Measurements from ENCODE around the gene BDH1. TPM values are rescaled to one million over a fixed set of nuclear protein-coding genes. Genes with fewer than 3 reads are reported as not detected.
A peak's percentile ranks its signal among the peaks of the same experiment; 100 is the strongest.

The BDH1 gene
- total and polyA plus RNA-seq, 2 experiments from 2014 or later: 61.8 to 62.9 TPM

DNA sequence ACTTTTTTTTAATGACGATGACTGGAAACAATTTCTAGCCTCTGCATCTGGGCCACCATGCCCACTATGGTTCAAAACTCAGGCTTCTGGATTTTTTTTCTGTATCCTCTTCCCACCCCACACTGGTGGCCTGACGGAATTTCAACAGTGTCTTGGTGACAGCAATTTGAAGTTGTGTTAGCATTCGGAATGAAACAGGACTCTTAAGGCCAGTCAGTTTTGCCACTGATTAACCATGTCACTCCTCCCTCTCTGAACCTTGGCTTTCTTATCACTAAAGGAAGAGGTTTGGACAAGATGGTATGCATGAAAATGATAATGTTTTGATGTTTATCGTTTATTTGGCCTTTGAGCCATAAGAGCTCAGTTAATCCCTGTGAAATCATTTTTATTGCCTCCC, 41.6 kb upstream of the BDH1 start:
- Histone ChIP-seq H3K4me3 (no peak overlapping the region), H3K27me3 (no peaks in the 10 kb centered on the region), H3K4me1 (ENCODE audit: insufficient read depth) (peaks cover 36% of the 10 kb centered on the region), H4K20me1 (ENCODE audit: insufficient read depth, poor library complexity, severe bottlenecking) (no peaks in the 10 kb centered on the region), H3K9me2 (replicated peaks; ENCODE audit: insufficient read depth) (no peaks in the 10 kb centered on the region), H3K4me2 (peak overlapping the region; percentile 43), H3K27ac (peak overlapping the region; percentile 31), H3K36me3 (replicated peaks; ENCODE audit: insufficient read depth, low read depth) (no peaks in the 10 kb centered on the region), H2AFZ (no peak overlapping the region), H3K9me3 (ENCODE audit: low read depth) (no peaks in the 10 kb centered on the region), H3K79me2 (no peaks in the 10 kb centered on the region)
- DNase-seq (ENCODE audit: low spot score): peak; percentile 50
- WGBS (ENCODE audit: low lambda C conversion rate, missing lambda C conversion rate): 33% methylated on average over 4 of the region's 4 CpGs
- TF ChIP-seq EZH2 (IDR thresholded peaks at IDR 0.05; ENCODE audit: borderline replicate concordance) (no peak), EZH2phosphoT487 (IDR thresholded peaks at IDR 0.05; ENCODE audit: low read depth, severe bottlenecking, unreplicated experiment) (no peak), CTCF (IDR thresholded peaks at IDR 0.05; ENCODE audit: poor library complexity) (no peak)

GRCh38 chr3:197595470-197596185, 39.9 kb upstream of the BDH1 start:
- Histone ChIP-seq H2AFZ (no peak overlapping the region), H3K4me1 (ENCODE audit: insufficient read depth) (peaks cover 44% of the 10 kb centered on the region), H3K79me2 (no peaks in the 10 kb centered on the region), H3K27me3 (no peaks in the 10 kb centered on the region), H3K4me2 (no peak overlapping the region), H3K36me3 (replicated peaks; ENCODE audit: insufficient read depth, low read depth) (no peaks in the 10 kb centered on the region), H3K9me3 (ENCODE audit: low read depth) (no peaks in the 10 kb centered on the region), H3K27ac (no peak overlapping the region), H3K4me3 (no peak overlapping the region), H3K9me2 (replicated peaks; ENCODE audit: insufficient read depth) (no peaks in the 10 kb centered on the region), H4K20me1 (ENCODE audit: insufficient read depth, poor library complexity, severe bottlenecking) (no peaks in the 10 kb centered on the region)
- no peak for TF ChIP-seq EZH2 (IDR thresholded peaks at IDR 0.05; ENCODE audit: borderline replicate concordance)
- TF ChIP-seq EZH2phosphoT487 (IDR thresholded peaks at IDR 0.05; ENCODE audit: low read depth, severe bottlenecking, unreplicated experiment): no peak
- TF ChIP-seq CTCF (IDR thresholded peaks at IDR 0.05; ENCODE audit: poor library complexity): no peak
- 86% methylated on average over 12 of the region's 12 CpGs for WGBS (ENCODE audit: low lambda C conversion rate, missing lambda C conversion rate)
- DNase-seq (ENCODE audit: low spot score): no peak

GRCh38 chr3:197593046-197593380, 37.2 kb upstream of the BDH1 start:
- H3K36me3 ChIP-seq (replicated peaks; ENCODE audit: insufficient read depth, low read depth): no peaks in the 10 kb centered on the region
- WGBS (ENCODE audit: low lambda C conversion rate, missing lambda C conversion rate): 93% methylated on average over 9 of the region's 9 CpGs

More at GRCh38 chr3:197593046-197593380, 37.2 kb upstream of the BDH1 start:
- no peak for DNase-seq (ENCODE audit: low spot score)
- H3K4me1 ChIP-seq (ENCODE audit: insufficient read depth): peaks cover 33% of the 10 kb centered on the region
- no peaks in the 10 kb centered on the region for H3K9me2 ChIP-seq (replicated peaks; ENCODE audit: insufficient read depth)
- no peaks in the 10 kb centered on the region for H3K27me3 ChIP-seq
- H3K4me2 ChIP-seq: no peak overlapping the region
- no peaks in the 10 kb centered on the region for H3K79me2 ChIP-seq
- H3K4me3 ChIP-seq: no peak overlapping the region
- no peak overlapping the region for H2AFZ ChIP-seq
- no peaks in the 10 kb centered on the region for H4K20me1 ChIP-seq (ENCODE audit: insufficient read depth, poor library complexity, severe bottlenecking)
- no peaks in the 10 kb centered on the region for H3K9me3 ChIP-seq (ENCODE audit: low read depth)
- H3K27ac ChIP-seq: no peak overlapping the region
- TF ChIP-seq CTCF (IDR thresholded peaks at IDR 0.05; ENCODE audit: poor library complexity) (no peak), EZH2phosphoT487 (IDR thresholded peaks at IDR 0.05; ENCODE audit: low read depth, severe bottlenecking, unreplicated experiment) (no peak)

Data from hepatocyte (in vitro differentiated cells).